Lower lobe of right lung (tissue), 2 donors: Measurements from ENCODE around the gene MGAT1. TPM values are rescaled to one million over a fixed set of nuclear protein-coding genes. Genes with fewer than 3 reads are reported as not detected.

ENCODE experiments used
- ATAC-seq, 2 donors: fragments of 200-7000 bp; cut with Tn5 transposase; one replicate each; pipeline ENCODE4 v1.9.1; 2020 to 2022; ENCODE audit warnings: mild to moderate bottlenecking in 2 of 2, moderate library complexity in 2 of 2
- DNase-seq: peaks from one replicate; pipeline ENCODE4 v3.0.0-alpha.2; 2020
- H3K27ac ChIP-seq: fragments of 200-600 bp; one replicate; pipeline ENCODE4 v1.8.0; 2022
- H3K27me3 ChIP-seq: fragments of 200-600 bp; one replicate; pipeline ENCODE4 v1.8.0; 2022; ENCODE audit warnings: low read depth
- H3K36me3 ChIP-seq: fragments of 200-600 bp; one replicate; pipeline ENCODE4 v1.8.0; 2022; ENCODE audit warnings: mild to moderate bottlenecking
- H3K4me1 ChIP-seq: fragments of 200-600 bp; one replicate; pipeline ENCODE4 v1.8.0; 2022
- H3K4me3 ChIP-seq: fragments of 200-600 bp; one replicate; pipeline ENCODE4 v1.8.0; 2022; ENCODE audit warnings: mild to moderate bottlenecking
- H3K9me3 ChIP-seq: fragments of 200-600 bp; one replicate; pipeline ENCODE4 v1.8.0; 2022
- CTCF ChIP-seq: fragments of 200-600 bp; IDR thresholded peaks from one replicate; pipeline ENCODE4 v1.8.0; 2022; ENCODE audit warnings: antibody characterized with exemption, mild to moderate bottlenecking
- intact Hi-C: fragments of 100-400 bp; cut with DNase I; formaldehyde crosslinking; loops from one replicate; pipeline ENCODE4 v1.11.0; 2022
- long read RNA-seq: library from polyadenylated mRNA; unstranded; transcript quantifications from one replicate; pipeline ENCODE4 v2.0.0, GENCODE V29; 2021
- total RNA-seq: library from RNA; stranded (reverse); fragmentation: NEBNext Ultra II Directional; extraction: Animal tissue kit (Norgen Biotek cat#: 25700); gene quantifications from one replicate; pipeline ENCODE4 v1.2.1, GENCODE V29; 2021
- donor health status: DM: no; HTN: yes; CAD: no; lungs with severe emphysema.

The MGAT1 gene
- 241 TPM for total RNA-seq
- long read RNA-seq, transcript MGAT1-201 (2 exons, 2,761 nt): major isoform, 231 of 578 reads
- long read RNA-seq, transcript MGAT1-223 (2 exons, 619 nt): minor isoform, 8 of 578 reads
- long read RNA-seq, transcript MGAT1-204 (2 exons, 1,919 nt): minor isoform, 63 of 578 reads
- long read RNA-seq, transcript MGAT1-203 (3 exons, 3,077 nt): minor isoform, 31 of 578 reads
- long read RNA-seq, partial matches to known transcripts: 3 of 578 reads
- long read RNA-seq, other reads (novel, unspliced or antisense): 234 of 578 reads

GRCh38 chr5:180802325-180803180 lies at the start of gene MGAT1:
Gene MGAT1 (minus strand): TSS chr5:180802806. CDS start chr5:180792971, 9,835 bp downstream.
- H3K27ac ChIP-seq: peak within 1 kb of the TSS; percentile 98
- ATAC-seq: peak; percentile 93 to 95
- DNase-seq: peak; percentile 92
- H3K4me3 ChIP-seq: peak within 1 kb of the TSS; percentile 99
- no peak for TF ChIP-seq CTCF
- intact Hi-C loops: no loop called here
- H3K27me3 ChIP-seq: no peaks in the 10 kb centered on the region
- H3K9me3 ChIP-seq: no peaks in the 10 kb centered on the region
- H3K4me1 ChIP-seq: peaks cover 91% of the 10 kb centered on the region
- H3K36me3 ChIP-seq: peaks cover 34% of the 10 kb centered on the region

DNA sequence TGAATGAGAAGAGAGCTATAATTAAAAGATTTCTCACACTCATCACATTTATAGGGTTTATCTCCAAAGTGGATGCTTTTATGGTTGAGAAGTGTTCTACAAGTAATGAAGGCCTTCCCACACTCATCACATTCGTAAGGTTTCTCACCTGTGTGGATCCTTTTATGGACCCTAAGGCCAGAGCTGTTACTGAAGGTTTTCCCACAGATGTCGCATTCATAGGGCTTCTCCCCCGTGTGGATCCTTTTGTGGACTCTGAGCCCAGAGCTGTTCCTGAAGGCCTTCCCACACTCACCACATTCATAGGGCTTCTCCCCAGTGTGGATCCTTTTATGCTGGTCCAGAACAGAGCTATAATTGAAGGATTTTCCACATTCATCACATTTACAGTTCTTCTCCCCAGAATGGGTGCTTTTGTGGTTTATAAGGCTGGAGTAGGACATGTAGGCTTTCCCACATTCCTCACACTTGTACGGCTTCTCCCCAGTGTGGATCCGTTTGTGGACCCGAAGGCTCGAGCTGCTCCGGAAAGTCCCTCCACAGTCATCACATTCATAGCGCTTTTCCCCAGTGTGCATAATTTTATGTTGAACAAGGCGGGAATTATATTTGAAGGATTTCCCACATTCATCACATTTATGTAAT lies 48.0 kb upstream of the MGAT1 start:
- DNase-seq (no peak), ATAC-seq (no peak)
- Histone ChIP-seq H3K9me3 (peaks cover 9% of the 10 kb centered on the region), H3K36me3 (peaks cover 28% of the 10 kb centered on the region), H3K27me3 (no peaks in the 10 kb centered on the region), H3K27ac (no peak overlapping the region), H3K4me1 (peaks cover 12% of the 10 kb centered on the region), H3K4me3 (no peak overlapping the region)
- TF ChIP-seq CTCF: no peak
- intact Hi-C loops: no loop called here

GRCh38 chr5:180849827-180850226 lies 47.2 kb upstream of the MGAT1 start:
- peaks cover 28% of the 10 kb centered on the region for H3K36me3 ChIP-seq
- no peak for TF ChIP-seq CTCF
- no peaks in the 10 kb centered on the region for H3K27me3 ChIP-seq
- peaks cover 12% of the 10 kb centered on the region for H3K4me1 ChIP-seq
- H3K27ac ChIP-seq: no peak overlapping the region
- DNase-seq (no peak), ATAC-seq (no peak)
- intact Hi-C loops: no loop called here
- no peak overlapping the region for H3K4me3 ChIP-seq
- peaks cover 9% of the 10 kb centered on the region for H3K9me3 ChIP-seq

DNA sequence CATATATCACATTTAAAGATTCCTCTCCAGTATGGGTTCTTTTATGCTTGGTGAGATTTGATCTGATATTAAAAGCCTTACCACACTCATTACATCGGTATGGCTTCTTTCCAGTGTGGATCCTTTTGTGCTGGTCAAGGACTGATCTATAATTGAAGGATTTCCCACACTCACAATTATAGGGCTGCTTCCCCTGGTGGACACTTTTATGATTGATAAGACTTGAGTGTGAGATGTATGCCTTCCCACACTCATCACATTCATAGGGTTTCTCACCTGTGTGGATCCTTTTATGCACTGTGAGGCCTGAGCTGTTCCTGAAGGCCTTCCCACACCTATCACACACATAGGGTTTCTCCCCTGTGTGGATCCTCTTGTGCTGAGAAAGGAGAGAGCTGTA lies 46.3 kb upstream of the MGAT1 start:
- Histone ChIP-seq H3K36me3 (peaks cover 28% of the 10 kb centered on the region), H3K4me3 (no peak overlapping the region), H3K9me3 (peaks cover 9% of the 10 kb centered on the region), H3K27ac (no peak overlapping the region), H3K27me3 (no peaks in the 10 kb centered on the region), H3K4me1 (peaks cover 11% of the 10 kb centered on the region)
- ATAC-seq (no peak), DNase-seq (no peak)
- TF ChIP-seq CTCF: no peak
- intact Hi-C loops: no loop called here

- Histone ChIP-seq H3K27ac (no peak overlapping the region), H3K4me3 (no peak overlapping the region), H3K9me3 (peaks cover 9% of the 10 kb centered on the region), H3K36me3 (peaks cover 28% of the 10 kb centered on the region), H3K4me1 (peaks cover 5% of the 10 kb centered on the region), H3K27me3 (no peaks in the 10 kb centered on the region)
- TF ChIP-seq CTCF: no peak
- no peak for DNase-seq
- no peak for ATAC-seq
- intact Hi-C loops: no loop called here
These were observed 45.7 kb upstream of the MGAT1 start for GRCh38 chr5:180848265-180848664.
